HCT116 (cell line): Measurements from ENCODE around the gene PLB1. TPM values are rescaled to one million over a fixed set of nuclear protein-coding genes. Genes with fewer than 3 reads are reported as not detected.

Source experiments
- ATAC-seq: fragments of 200-7000 bp; cut with Tn5 transposase; 2 replicates; pipeline ENCODE4 v1.9.1; 2020; ENCODE audit warnings: mild to moderate bottlenecking, moderate library complexity
- BruUV-seq: library from RNA; stranded (reverse); fragments of 400-500 nt; replicated peaks from 2 replicates; lab custom pipeline; 2021; lab: Mats Ljungman, UMichigan
- CTCF ChIA-PET: fragments of 300-600 bp; sonication (Branson Sonifier 250); formaldehyde crosslinking; loops from one replicate; lab custom pipeline; 2021; ENCODE audit warnings: antibody characterized with exemption; lab: Charles Lee
- POLR2A ChIA-PET: fragments of 300-600, 350-600 bp; sonication (Branson Sonifier 250); formaldehyde crosslinking; loops from one replicate; lab custom pipeline; 2021; ENCODE audit warnings: antibody characterized with exemption; lab: Charles Lee
- RAD21 ChIA-PET, 2 experiments: fragments of 300-600 bp; sonication (Branson Sonifier 250); formaldehyde crosslinking; loops; one replicate each; lab custom pipeline; 2023; ENCODE audit warnings: low total read pairs in 2 of 2; ENCODE audit not compliant: uncharacterized antibody in 2 of 2, unreplicated experiment in 2 of 2, low non-redundant PET in 1 of 2; lab: Charles Lee
- DNase-seq: peaks from one replicate; pipeline ENCODE4 v3.0.0-alpha.2; 2010; ENCODE audit warnings: low read depth, low spot score
- H2AFZ ChIP-seq: fragments of 200-600 bp; shearing (Covaris generic), sonication (generic); 2 replicates; pipeline ENCODE4 v1.6.1; 2017; ENCODE audit warnings: low read depth, mixed run types, mixed read lengths, antibody characterized with exemption, low read length; ENCODE audit not compliant: poor library complexity, severe bottlenecking
- H3K27ac ChIP-seq: 2 replicates; pipeline ENCODE4 v1.5.1; 2012; ENCODE audit warnings: low read depth, low read length
- H3K27me3 ChIP-seq: fragments of 200-600 bp; sonication (generic); 2 replicates; pipeline ENCODE4 v1.6.1; 2016; ENCODE audit warnings: mixed run types, low read length, mixed read lengths; ENCODE audit not compliant: insufficient read depth
- H3K36me3 ChIP-seq, 2 experiments: fragments of 200-500 bp in 1 of 2; fragments of 200-600 bp in 1 of 2; sonication (Bioruptor generic) in 1 of 2; sonication (generic) in 1 of 2; 2 replicates each; pipeline versions ENCODE4 v1.5.1 to v1.6.1; 2014 to 2016; ENCODE audit warnings: low read length in 2 of 2, inconsistent platforms in 1 of 2, mixed read lengths in 1 of 2, mixed run types in 1 of 2; ENCODE audit not compliant: insufficient read depth in 2 of 2, control insufficient read depth in 1 of 2
- H3K4me1 ChIP-seq, 2 experiments: fragments of 200-600 bp in 1 of 2; sonication (generic) in 1 of 2; 2 replicates each; pipeline versions ENCODE4 v1.5.1 to v1.6.1; 2012 to 2017; ENCODE audit warnings: low read length in 2 of 2, inconsistent platforms in 1 of 2, mild to moderate bottlenecking in 1 of 2, mixed read lengths in 1 of 2, mixed run types in 1 of 2, moderate library complexity in 1 of 2; ENCODE audit not compliant: insufficient read depth in 2 of 2, control insufficient read depth in 1 of 2
- H3K4me2 ChIP-seq: fragments of 200-600 bp; sonication (generic); 2 replicates; pipeline ENCODE4 v1.6.1; 2017; ENCODE audit warnings: mixed run types, low read length, mixed read lengths
- H3K4me3 ChIP-seq, 2 experiments: fragments of 200-600 bp in 1 of 2; sonication (generic) in 1 of 2; replicated peaks in 1 of 2; 2 replicates each; pipeline ENCODE4 v1.5.1; 2011 to 2016; ENCODE audit warnings: low read length in 2 of 2, control low read depth in 1 of 2, low read depth in 1 of 2, mild to moderate bottlenecking in 1 of 2, mixed read lengths in 1 of 2, mixed run types in 1 of 2
- H3K79me2 ChIP-seq: fragments of 200-600 bp; sonication (generic); 2 replicates; pipeline ENCODE4 v1.6.1; 2017; ENCODE audit warnings: mild to moderate bottlenecking, mixed run types, low read length, moderate library complexity, mixed read lengths; ENCODE audit not compliant: insufficient read depth
- H3K9ac ChIP-seq: fragments of 200-600 bp; sonication (generic); 2 replicates; pipeline ENCODE4 v1.6.1; 2016; ENCODE audit warnings: low read length, mixed read lengths
- H3K9me2 ChIP-seq: fragments of 200-600 bp; sonication (generic), shearing (Covaris generic); 2 replicates; pipeline ENCODE4 v1.6.1; 2017; ENCODE audit warnings: mixed run types, mild to moderate bottlenecking, moderate library complexity; ENCODE audit not compliant: insufficient read depth
- H3K9me3 ChIP-seq, 2 experiments: fragments of 200-500 bp in 1 of 2; fragments of 200-600 bp in 1 of 2; sonication (Bioruptor generic) in 1 of 2; sonication (generic) in 1 of 2; 2 replicates each; pipeline ENCODE4 v1.6.1; 2014 to 2017; ENCODE audit warnings: low read length in 2 of 2, mixed read lengths in 2 of 2, inconsistent platforms in 1 of 2, low read depth in 1 of 2, mild to moderate bottlenecking in 1 of 2, mixed run types in 1 of 2, moderate library complexity in 1 of 2; ENCODE audit not compliant: control insufficient read depth in 1 of 2, insufficient read depth in 1 of 2
- H4K20me1 ChIP-seq: fragments of 200-600 bp; sonication (generic), shearing (Covaris generic); 2 replicates; pipeline ENCODE4 v1.6.1; 2017; ENCODE audit warnings: mixed run types, mild to moderate bottlenecking, moderate library complexity; ENCODE audit not compliant: insufficient read depth
- EGR1 ChIP-seq: IDR thresholded peaks from 2 replicates; pipeline ENCODE4 v1.6.1; 2012; ENCODE audit warnings: low read depth
- ELF1 ChIP-seq: IDR thresholded peaks from 2 replicates; pipeline ENCODE4 v1.6.1; 2012; ENCODE audit warnings: low read depth, borderline replicate concordance
- EZH2 ChIP-seq: fragments of 200-600 bp; sonication (generic); IDR thresholded peaks from 2 replicates; pipeline ENCODE4 v1.6.1; 2017; ENCODE audit warnings: antibody characterized with exemption, mixed run types
- FOSL1 ChIP-seq: IDR thresholded peaks from 2 replicates; pipeline ENCODE4 v1.6.1; 2012; ENCODE audit warnings: low read depth
- JUND ChIP-seq: IDR thresholded peaks from 2 replicates; pipeline ENCODE4 v1.6.1; 2012
- POLR2A ChIP-seq: IDR thresholded peaks from 2 replicates; pipeline ENCODE4 v1.7.0; 2011; ENCODE audit warnings: borderline replicate concordance; ENCODE audit not compliant: insufficient read depth, insufficient read length; ENCODE audit errors: extremely low read depth
- RAD21 ChIP-seq: IDR thresholded peaks from 2 replicates; pipeline ENCODE4 v1.6.1; 2012; ENCODE audit warnings: low read depth, mild to moderate bottlenecking
- SIN3A ChIP-seq: IDR thresholded peaks from 2 replicates; pipeline ENCODE4 v1.6.1; 2012; ENCODE audit warnings: low read depth
- SP1 ChIP-seq: IDR thresholded peaks from 2 replicates; pipeline ENCODE4 v1.6.1; 2012; ENCODE audit warnings: low read depth
- TCF7L2 ChIP-seq: IDR thresholded peaks from 2 replicates; pipeline ENCODE4 v1.7.0; 2011; ENCODE audit warnings: borderline replicate concordance, inconsistent platforms; ENCODE audit not compliant: insufficient read depth, insufficient read length; ENCODE audit errors: extremely low read depth
- YY1 ChIP-seq: IDR thresholded peaks from 2 replicates; pipeline ENCODE4 v1.6.1; 2011; ENCODE audit warnings: low read length, low read depth, moderate library complexity, mild to moderate bottlenecking; ENCODE audit not compliant: insufficient replicate concordance; ENCODE audit errors: extremely low read depth
- ZFX ChIP-seq: fragments of 450-650 bp; IDR thresholded peaks from 2 replicates; pipeline ENCODE4 v1.6.1; 2017
- intact Hi-C: fragments of 100-400 bp; cut with micrococcal nuclease; formaldehyde crosslinking; loops from 2 replicates; pipeline ENCODE4 v1.10.0; 2022
- total RNA-seq: library from RNA; stranded (reverse); gene quantifications from one replicate; pipeline ENCODE4 v1.2.1, GENCODE V29; 2021; ENCODE audit not compliant: unreplicated experiment
- TF ChIP-seq, protein P1 (sequence below): IDR thresholded peaks from 2 replicates; pipeline ENCODE4 v1.6.1; 2011; ENCODE audit warnings: mild to moderate bottlenecking, low read length, moderate library complexity; ENCODE audit not compliant: insufficient replicate concordance; ENCODE audit errors: extremely low read depth
- TF ChIP-seq, protein P2 (sequence below): IDR thresholded peaks from 2 replicates; pipeline ENCODE4 v1.6.1; 2012
- TF ChIP-seq, protein P3 (sequence below), 3 experiments: fragments of 200-600 bp in 1 of 3; sonication (generic) in 1 of 3; IDR thresholded peaks in 2 of 3; conservative IDR thresholded peaks in 1 of 3; 2 replicates each; pipeline ENCODE4 v1.5.1; 2012 to 2017; ENCODE audit warnings: low read depth in 2 of 3, low read length in 2 of 3, antibody characterized with exemption in 1 of 3, borderline replicate concordance in 1 of 3, control low read depth in 1 of 3, mild to moderate bottlenecking in 1 of 3, mixed read lengths in 1 of 3, mixed run types in 1 of 3, moderate library complexity in 1 of 3; ENCODE audit not compliant: insufficient read depth in 1 of 3
- TF ChIP-seq, protein P4 (sequence below): IDR thresholded peaks from 2 replicates; pipeline ENCODE4 v1.6.1; 2012; ENCODE audit warnings: low read depth
- TF ChIP-seq, protein P5 (sequence below): IDR thresholded peaks from 2 replicates; pipeline ENCODE4 v1.6.1; 2012

PLB1 gene
- total RNA-seq, 1 experiment from 2014 or later, result 0.49 TPM

DNA sequence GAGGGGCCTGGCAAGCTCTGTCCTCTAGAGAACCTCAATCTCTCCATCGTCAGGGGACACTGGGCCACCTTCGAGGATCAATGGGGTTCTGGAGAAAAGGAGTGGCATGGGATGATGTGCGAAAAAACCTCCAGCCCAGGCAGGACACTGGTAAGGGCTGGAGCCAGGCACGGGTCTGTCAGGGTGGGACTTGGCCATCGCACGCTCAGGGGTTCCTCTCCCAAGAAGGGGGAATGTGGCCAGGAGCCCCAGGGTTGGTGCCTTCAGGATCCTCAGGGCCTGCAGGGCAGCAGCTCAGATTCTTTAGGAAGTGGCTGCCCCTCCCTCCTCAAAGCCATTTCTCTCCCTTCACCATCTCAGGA is 46.8 kb upstream of the PLB1 start:
- no TSS peak for BruUV-seq
- Histone ChIP-seq H3K9me3 (no peaks in the 10 kb centered on the region), H3K9me2 (no peaks in the 10 kb centered on the region), H3K27me3 (no peaks in the 10 kb centered on the region), H3K4me2 (peak overlapping the region; percentile 70; the same call in 1 of the 2 replicates), H3K27ac (no peak overlapping the region), H3K36me3 (no peaks in the 10 kb centered on the region), H4K20me1 (no peaks in the 10 kb centered on the region), H3K4me3 (no peak overlapping the region), H3K4me1 (peaks cover 12 to 55% of the 10 kb centered on the region in 2 experiments), H3K9ac (no peak overlapping the region), H2AFZ (no peak overlapping the region)
- DNase-seq (no peak), ATAC-seq (no peak)
- CTCF ChIA-PET, result interaction anchor here (0.8 to 1.0 kb wide), 2 partner anchors 694 to 766 kb away, joined by 3 to 4 read pairs; no protein-coding TSS in a partner anchor
- POLR2A ChIA-PET, result no interaction called here
- RAD21 ChIA-PET, result no interaction called here
- intact Hi-C loops, result no loop called here
- no peak for TF ChIP-seq TCF7L2
- no peak for TF ChIP-seq YY1
- TF ChIP-seq, protein P1, sequence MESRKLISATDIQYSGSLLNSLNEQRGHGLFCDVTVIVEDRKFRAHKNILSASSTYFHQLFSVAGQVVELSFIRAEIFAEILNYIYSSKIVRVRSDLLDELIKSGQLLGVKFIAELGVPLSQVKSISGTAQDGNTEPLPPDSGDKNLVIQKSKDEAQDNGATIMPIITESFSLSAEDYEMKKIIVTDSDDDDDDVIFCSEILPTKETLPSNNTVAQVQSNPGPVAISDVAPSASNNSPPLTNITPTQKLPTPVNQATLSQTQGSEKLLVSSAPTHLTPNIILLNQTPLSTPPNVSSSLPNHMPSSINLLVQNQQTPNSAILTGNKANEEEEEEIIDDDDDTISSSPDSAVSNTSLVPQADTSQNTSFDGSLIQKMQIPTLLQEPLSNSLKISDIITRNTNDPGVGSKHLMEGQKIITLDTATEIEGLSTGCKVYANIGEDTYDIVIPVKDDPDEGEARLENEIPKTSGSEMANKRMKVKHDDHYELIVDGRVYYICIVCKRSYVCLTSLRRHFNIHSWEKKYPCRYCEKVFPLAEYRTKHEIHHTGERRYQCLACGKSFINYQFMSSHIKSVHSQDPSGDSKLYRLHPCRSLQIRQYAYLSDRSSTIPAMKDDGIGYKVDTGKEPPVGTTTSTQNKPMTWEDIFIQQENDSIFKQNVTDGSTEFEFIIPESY, result no peak
- TF ChIP-seq JUND, result no peak
- no peak for TF ChIP-seq SIN3A
- TF ChIP-seq EGR1, result no peak
- TF ChIP-seq, protein P2, sequence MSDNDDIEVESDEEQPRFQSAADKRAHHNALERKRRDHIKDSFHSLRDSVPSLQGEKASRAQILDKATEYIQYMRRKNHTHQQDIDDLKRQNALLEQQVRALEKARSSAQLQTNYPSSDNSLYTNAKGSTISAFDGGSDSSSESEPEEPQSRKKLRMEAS, result no peak
- TF ChIP-seq ELF1, result no peak
- TF ChIP-seq FOSL1, result no peak
- TF ChIP-seq, protein P3, sequence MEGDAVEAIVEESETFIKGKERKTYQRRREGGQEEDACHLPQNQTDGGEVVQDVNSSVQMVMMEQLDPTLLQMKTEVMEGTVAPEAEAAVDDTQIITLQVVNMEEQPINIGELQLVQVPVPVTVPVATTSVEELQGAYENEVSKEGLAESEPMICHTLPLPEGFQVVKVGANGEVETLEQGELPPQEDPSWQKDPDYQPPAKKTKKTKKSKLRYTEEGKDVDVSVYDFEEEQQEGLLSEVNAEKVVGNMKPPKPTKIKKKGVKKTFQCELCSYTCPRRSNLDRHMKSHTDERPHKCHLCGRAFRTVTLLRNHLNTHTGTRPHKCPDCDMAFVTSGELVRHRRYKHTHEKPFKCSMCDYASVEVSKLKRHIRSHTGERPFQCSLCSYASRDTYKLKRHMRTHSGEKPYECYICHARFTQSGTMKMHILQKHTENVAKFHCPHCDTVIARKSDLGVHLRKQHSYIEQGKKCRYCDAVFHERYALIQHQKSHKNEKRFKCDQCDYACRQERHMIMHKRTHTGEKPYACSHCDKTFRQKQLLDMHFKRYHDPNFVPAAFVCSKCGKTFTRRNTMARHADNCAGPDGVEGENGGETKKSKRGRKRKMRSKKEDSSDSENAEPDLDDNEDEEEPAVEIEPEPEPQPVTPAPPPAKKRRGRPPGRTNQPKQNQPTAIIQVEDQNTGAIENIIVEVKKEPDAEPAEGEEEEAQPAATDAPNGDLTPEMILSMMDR (IDR thresholded peaks at IDR 0.05 in 2 of 3, conservative IDR thresholded peaks at IDR 0.05 in 1 of 3; ENCODE audit: borderline replicate concordance in 1 of 3, insufficient read depth in 1 of 3, low read depth in 2 of 3, low read length in 2 of 3), result no peak
- TF ChIP-seq, protein P4, sequence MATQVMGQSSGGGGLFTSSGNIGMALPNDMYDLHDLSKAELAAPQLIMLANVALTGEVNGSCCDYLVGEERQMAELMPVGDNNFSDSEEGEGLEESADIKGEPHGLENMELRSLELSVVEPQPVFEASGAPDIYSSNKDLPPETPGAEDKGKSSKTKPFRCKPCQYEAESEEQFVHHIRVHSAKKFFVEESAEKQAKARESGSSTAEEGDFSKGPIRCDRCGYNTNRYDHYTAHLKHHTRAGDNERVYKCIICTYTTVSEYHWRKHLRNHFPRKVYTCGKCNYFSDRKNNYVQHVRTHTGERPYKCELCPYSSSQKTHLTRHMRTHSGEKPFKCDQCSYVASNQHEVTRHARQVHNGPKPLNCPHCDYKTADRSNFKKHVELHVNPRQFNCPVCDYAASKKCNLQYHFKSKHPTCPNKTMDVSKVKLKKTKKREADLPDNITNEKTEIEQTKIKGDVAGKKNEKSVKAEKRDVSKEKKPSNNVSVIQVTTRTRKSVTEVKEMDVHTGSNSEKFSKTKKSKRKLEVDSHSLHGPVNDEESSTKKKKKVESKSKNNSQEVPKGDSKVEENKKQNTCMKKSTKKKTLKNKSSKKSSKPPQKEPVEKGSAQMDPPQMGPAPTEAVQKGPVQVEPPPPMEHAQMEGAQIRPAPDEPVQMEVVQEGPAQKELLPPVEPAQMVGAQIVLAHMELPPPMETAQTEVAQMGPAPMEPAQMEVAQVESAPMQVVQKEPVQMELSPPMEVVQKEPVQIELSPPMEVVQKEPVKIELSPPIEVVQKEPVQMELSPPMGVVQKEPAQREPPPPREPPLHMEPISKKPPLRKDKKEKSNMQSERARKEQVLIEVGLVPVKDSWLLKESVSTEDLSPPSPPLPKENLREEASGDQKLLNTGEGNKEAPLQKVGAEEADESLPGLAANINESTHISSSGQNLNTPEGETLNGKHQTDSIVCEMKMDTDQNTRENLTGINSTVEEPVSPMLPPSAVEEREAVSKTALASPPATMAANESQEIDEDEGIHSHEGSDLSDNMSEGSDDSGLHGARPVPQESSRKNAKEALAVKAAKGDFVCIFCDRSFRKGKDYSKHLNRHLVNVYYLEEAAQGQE, result no peak
- TF ChIP-seq ZFX, result no peak
- TF ChIP-seq RAD21, result no peak
- TF ChIP-seq, protein P5, sequence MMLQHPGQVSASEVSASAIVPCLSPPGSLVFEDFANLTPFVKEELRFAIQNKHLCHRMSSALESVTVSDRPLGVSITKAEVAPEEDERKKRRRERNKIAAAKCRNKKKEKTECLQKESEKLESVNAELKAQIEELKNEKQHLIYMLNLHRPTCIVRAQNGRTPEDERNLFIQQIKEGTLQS, result no peak
- TF ChIP-seq EZH2, result no peak
- no peak for TF ChIP-seq SP1
- no peak for TF ChIP-seq POLR2A
- TF ChIP-seq, all 23 proteins: peak for 0
- no peaks in the 10 kb centered on the region for H3K79me2 ChIP-seq
